Activated naive CD4-positive, alpha-beta T cell treated with anti-CD3 and anti-CD28 coated beads, Interleukin-2, amount 50 U/mL, for 16 hours (primary cell): Measurements from ENCODE around the gene FAM3D.

Source experiments
- DNase-seq: peaks from one replicate; pipeline ENCODE4 v3.0.0-alpha.2; 2020

The FAM3D gene

GRCh38 chr3:58625196-58625824, 41.3 kb downstream of the FAM3D start:
- no peak for DNase-seq

GRCh38 chr3:58624550-58624949, 42.0 kb downstream of the FAM3D start:
- no peak for DNase-seq

GRCh38 chr3:58623961-58624360, 42.6 kb downstream of the FAM3D start:
- DNase-seq = no peak

- DNase-seq = no peak
These were observed 43.1 kb downstream of the FAM3D start for GRCh38 chr3:58623478-58623877.

GRCh38 chr3:58622892-58623291, 43.7 kb downstream of the FAM3D start:
- DNase-seq = no peak

DNA sequence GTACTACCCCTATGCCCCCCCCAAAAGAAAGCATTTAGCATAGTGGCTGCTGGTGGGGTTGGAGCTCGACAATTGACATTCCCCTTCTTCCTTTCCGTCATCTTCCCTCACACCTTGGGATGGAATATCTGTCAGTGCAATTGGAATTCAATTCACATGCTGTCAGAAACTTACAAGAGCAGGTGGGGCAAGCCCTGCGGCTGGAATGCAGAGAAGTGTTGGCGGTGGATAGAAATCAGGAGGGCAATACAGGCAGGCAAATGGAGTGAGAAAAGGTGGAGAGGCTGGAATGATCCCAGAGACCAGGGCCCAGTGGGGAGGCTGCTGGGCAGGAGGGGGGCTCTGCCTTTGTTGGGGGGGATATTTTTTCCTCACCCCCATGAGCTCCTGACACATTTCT, 44.1 kb downstream of the FAM3D start:
- DNase-seq = no peak

DNA sequence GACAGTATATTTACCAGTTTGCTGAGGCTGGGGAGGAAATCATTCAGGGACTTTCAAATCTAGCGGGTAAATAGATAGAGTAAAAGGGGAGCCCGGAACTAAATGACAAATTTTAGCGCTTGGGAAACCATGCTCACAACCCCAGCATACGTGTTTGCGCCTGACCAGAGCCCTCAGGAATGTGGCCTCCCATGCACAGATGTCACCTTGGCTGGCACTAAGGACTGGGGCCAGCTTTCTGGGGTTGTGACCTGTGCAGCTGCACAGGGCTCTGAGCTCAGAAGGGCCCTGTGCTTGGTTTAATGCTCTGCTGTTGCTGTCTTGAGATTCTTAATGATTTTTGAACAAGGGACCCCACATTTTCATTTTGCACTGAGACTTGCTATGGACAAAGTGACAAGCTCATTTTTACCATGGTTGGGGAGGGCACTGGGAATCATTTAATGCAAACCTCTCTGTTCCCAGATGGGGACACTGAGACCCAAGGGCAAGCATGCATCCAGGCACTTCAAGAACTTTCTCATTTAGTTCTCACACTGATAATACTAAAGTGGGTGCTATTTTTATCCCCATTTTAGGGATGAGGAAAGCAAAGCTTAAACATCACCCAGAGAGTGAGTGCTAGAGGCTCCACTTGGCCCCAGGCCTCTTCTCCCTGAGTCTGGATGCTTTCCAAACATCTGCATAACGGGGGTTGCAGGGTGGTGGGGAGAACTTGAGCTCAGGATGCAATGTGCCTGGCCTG, 45.3 kb downstream of the FAM3D start:
- no peak for DNase-seq

- DNase-seq = no peak
These were observed 46.2 kb downstream of the FAM3D start for GRCh38 chr3:58620421-58620820.

GRCh38 chr3:58617338-58617761, 49.2 kb downstream of the FAM3D start:
- no peak for DNase-seq

GRCh38 chr3:58613236-58614132, 53.1 kb downstream of the FAM3D start:
- no peak for DNase-seq

- no peak for DNase-seq
These were observed 53.7 kb downstream of the FAM3D start for GRCh38 chr3:58612830-58613229.

GRCh38 chr3:58609990-58610389, 56.6 kb downstream of the FAM3D start:
- no peak for DNase-seq

GRCh38 chr3:58608648-58609047, 57.9 kb downstream of the FAM3D start:
- DNase-seq = no peak

DNA sequence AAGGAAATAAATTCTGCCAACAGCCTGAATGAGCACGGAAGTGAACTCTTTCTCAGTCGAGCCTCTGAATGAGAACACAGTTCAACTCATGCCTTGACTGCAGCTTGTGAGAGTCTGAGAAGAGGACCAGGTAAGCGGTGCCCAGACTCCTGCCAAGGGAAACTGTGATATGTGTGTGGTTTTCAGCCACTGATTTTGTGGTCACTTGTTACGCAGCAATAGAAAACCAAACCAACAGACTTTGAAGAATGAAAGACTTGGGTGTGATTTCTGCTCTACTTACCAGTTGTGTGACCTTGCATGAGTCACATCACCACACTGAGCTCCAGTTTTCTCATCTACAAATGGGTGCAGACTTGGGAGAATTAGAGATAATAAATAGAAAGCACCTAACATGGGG, 58.8 kb downstream of the FAM3D start:
- no peak for DNase-seq

GRCh38 chr3:58606693-58607092, 59.9 kb downstream of the FAM3D start:
- no peak for DNase-seq

DNA sequence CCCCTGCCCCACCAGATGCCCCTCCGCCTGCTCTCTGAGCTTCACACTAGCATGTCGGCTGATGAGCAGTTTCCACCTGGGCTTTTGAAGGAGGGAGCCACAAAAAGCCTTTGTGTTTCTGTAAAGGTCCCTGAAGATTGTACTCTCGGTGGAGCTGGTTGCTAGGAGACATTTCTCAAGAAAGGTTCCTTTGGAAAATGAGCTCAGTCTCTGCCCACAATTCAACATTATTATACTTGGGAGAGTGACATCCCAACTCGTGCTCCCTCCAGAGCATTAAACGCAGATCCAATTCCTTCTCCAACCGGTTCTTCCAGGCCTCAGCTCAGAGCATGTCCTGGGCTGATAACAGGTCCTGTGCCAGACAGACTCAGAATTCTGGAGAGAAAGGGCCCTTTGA, 62.5 kb downstream of the FAM3D start:
- DNase-seq = no peak

DNA sequence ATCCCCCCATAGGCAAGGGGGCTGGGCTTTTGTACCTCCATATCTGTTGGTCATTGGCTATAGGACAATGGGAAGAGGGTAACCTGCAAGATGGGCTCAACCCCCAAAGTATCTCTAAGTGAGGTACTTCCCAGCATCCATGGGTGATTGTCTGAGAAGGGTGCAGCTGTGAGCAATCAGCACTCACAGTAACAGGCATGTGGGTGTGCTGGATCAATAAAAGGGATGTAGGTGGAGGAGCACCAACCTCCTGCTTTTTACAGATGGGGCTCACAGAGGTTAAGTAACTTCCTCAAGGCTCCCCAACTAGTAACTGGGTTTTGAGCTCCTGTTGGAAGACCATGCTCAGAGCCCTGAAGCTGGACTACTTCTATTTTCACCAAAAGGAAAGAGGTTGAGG, 63.0 kb downstream of the FAM3D start:
- no peak for DNase-seq

- DNase-seq = no peak
These were observed 68.7 kb downstream of the FAM3D start for GRCh38 chr3:58597770-58598310.

- no peak for DNase-seq
These were observed 69.6 kb downstream of the FAM3D start for GRCh38 chr3:58596834-58597518.

GRCh38 chr3:58594117-58594516, 72.5 kb downstream of the FAM3D start:
- no peak for DNase-seq

GRCh38 chr3:58591517-58592510, 74.8 kb downstream of the FAM3D start:
- no peak for DNase-seq
